SK-N-MC (cell line): ENCODE results near the gene TBC1D14.

Experiments used
- EZH2 ChIP-seq: fragments of 200-600 bp; sonication (generic); IDR thresholded peaks from one replicate; pipeline ENCODE4 v1.6.1; 2017; ENCODE audit warnings: antibody characterized with exemption
- FOXP2 ChIP-seq: optimal IDR thresholded peaks from 2 replicates; pipeline ENCODE3; 2011; ENCODE audit warnings: mild to moderate bottlenecking, moderate library complexity; ENCODE audit not compliant: insufficient read depth; ENCODE audit errors: extremely low read length, control extremely low read depth
- POLR2AphosphoS5 ChIP-seq: IDR thresholded peaks from 2 replicates; pipeline ENCODE4 v1.6.1; 2012; ENCODE audit warnings: mild to moderate bottlenecking, low read depth, low read length, borderline replicate concordance

- no peak for TF ChIP-seq POLR2AphosphoS5
- no peak for TF ChIP-seq EZH2
- no peak for TF ChIP-seq FOXP2
Observed at GRCh38 chr4:6971536-6972374, 62.1 kb downstream of the TBC1D14 start.
